ENCODE results near the gene SLC25A38.

The SLC25A38 gene

GRCh38 chr3:39438880-39439279 lies 55.7 kb downstream of the SLC25A38 start:
- no peak for DNase-seq

- DNase-seq, result no peak
Observed at GRCh38 chr3:39440316-39440715, 57.1 kb downstream of the SLC25A38 start.

- DNase-seq, result no peak
Observed at GRCh38 chr3:39443530-39443929, 60.4 kb downstream of the SLC25A38 start.

- no peak for DNase-seq
Observed at GRCh38 chr3:39445927-39446326, 62.8 kb downstream of the SLC25A38 start.

- DNase-seq, result no peak
Observed at GRCh38 chr3:39446444-39446843, 63.3 kb downstream of the SLC25A38 start.
